ENCODE measurements around the gene ARHGAP19.

DNA sequence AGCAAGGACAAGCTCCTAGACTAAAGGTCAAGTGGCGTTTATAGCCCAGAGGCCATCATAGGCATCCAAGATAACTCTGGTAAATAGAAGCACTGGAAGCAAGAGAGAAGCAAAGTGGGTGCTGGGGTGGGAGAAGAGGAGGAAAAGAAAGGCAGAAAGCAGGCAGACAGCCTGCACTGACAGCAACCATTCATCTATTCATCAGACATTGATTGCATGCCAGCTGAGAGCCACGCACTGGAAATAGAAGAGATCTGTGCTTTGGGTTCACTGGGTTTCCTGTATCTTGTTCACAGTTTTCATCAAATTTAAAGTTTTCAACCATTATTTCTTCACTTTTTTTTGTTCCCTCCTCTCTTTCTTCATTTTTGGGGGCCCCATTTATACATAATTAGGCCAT lies 102.0 kb downstream of the ARHGAP19 start:
- TF ChIP-seq, protein P1, sequence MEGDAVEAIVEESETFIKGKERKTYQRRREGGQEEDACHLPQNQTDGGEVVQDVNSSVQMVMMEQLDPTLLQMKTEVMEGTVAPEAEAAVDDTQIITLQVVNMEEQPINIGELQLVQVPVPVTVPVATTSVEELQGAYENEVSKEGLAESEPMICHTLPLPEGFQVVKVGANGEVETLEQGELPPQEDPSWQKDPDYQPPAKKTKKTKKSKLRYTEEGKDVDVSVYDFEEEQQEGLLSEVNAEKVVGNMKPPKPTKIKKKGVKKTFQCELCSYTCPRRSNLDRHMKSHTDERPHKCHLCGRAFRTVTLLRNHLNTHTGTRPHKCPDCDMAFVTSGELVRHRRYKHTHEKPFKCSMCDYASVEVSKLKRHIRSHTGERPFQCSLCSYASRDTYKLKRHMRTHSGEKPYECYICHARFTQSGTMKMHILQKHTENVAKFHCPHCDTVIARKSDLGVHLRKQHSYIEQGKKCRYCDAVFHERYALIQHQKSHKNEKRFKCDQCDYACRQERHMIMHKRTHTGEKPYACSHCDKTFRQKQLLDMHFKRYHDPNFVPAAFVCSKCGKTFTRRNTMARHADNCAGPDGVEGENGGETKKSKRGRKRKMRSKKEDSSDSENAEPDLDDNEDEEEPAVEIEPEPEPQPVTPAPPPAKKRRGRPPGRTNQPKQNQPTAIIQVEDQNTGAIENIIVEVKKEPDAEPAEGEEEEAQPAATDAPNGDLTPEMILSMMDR (conservative IDR thresholded peaks at IDR 0.05 in 1 of 2, IDR thresholded peaks at IDR 0.05 in 1 of 2; ENCODE audit: low read depth in 1 of 2, low read length in 2 of 2): no peak
- no peak for TF ChIP-seq EZH2 (IDR thresholded peaks at IDR 0.05; ENCODE audit: low read length, missing control alignments)
